B cell (primary cell): Measurements from ENCODE around the gene HBA1. TPM values are rescaled to one million over a fixed set of nuclear protein-coding genes. Genes with fewer than 3 reads are reported as not detected.
A peak's percentile ranks its signal among the peaks of the same experiment; 100 is the strongest.
"Not testable (repeated sequence)": the region's sequence is repeated elsewhere in the genome, so short reads cannot be mapped to it uniquely, and the experiment has no call there.

ENCODE experiments used
- ATAC-seq: fragments of 200-7000 bp; cut with Tn5 transposase; one replicate; pipeline ENCODE4 v1.10.0; 2021; ENCODE audit warnings: low read depth, mild to moderate bottlenecking, moderate number of reproducible peaks, moderate library complexity
- CTCF ChIA-PET: fragments of 350-600 bp; sonication (Branson Sonifier 250); formaldehyde crosslinking; loops from one replicate; lab custom pipeline; 2021; ENCODE audit warnings: antibody characterized with exemption, inconsistent platforms; lab: Charles Lee
- POLR2A ChIA-PET: fragments of 350-600 bp; sonication (Branson Sonifier 250); formaldehyde crosslinking; loops from one replicate; lab custom pipeline; 2021; ENCODE audit warnings: antibody characterized with exemption; lab: Charles Lee
- DNase-seq: peaks from one replicate; pipeline ENCODE4 v3.0.0; 2013
- H2AFZ ChIP-seq: 2 replicates; pipeline ENCODE4 v1.6.1; 2012; ENCODE audit warnings: mild to moderate bottlenecking, low read depth, low read length; ENCODE audit not compliant: insufficient read depth, poor library complexity, severe bottlenecking
- H3K27ac ChIP-seq, 2 donors: 1 replicate in 1 of 2; 2 replicates in 1 of 2; pipeline ENCODE4 v1.5.1; 2012 to 2013; ENCODE audit warnings: low read length in 2 of 2, mild to moderate bottlenecking in 2 of 2, moderate library complexity in 1 of 2
- H3K27me3 ChIP-seq, 4 experiments: fragments of 200-600 bp in 1 of 4; sonication (generic) in 1 of 4; replicated peaks in 1 of 4; 1 replicate in 2 of 4; 2 replicates in 2 of 4; pipeline versions ENCODE4 v1.6.1 to v1.7.0; 2013 to 2016; ENCODE audit warnings: low read length in 3 of 4, mild to moderate bottlenecking in 2 of 4, mixed read lengths in 1 of 4, moderate library complexity in 1 of 4; ENCODE audit not compliant: insufficient read depth in 4 of 4, control insufficient read depth in 3 of 4; ENCODE audit errors: control extremely low read depth in 1 of 4
- H3K36me3 ChIP-seq, 2 experiments: replicated peaks in 1 of 2; 1 replicate in 1 of 2; 2 replicates in 1 of 2; pipeline versions ENCODE4 v1.6.1 to v1.7.1; 2013; ENCODE audit warnings: low read length in 1 of 2; ENCODE audit not compliant: insufficient read depth in 2 of 2, control insufficient read depth in 1 of 2; ENCODE audit errors: control extremely low read depth in 1 of 2, extremely low read depth in 1 of 2
- H3K4me1 ChIP-seq, 2 donors: fragments of 200-600 bp in 1 of 2; sonication (generic) in 1 of 2; 1 replicate in 1 of 2; 2 replicates in 1 of 2; pipeline versions ENCODE4 v1.5.1 to v1.6.1; 2013 to 2017; ENCODE audit warnings: low read length in 2 of 2; ENCODE audit not compliant: control insufficient read depth in 2 of 2, insufficient read depth in 2 of 2
- H3K4me2 ChIP-seq: replicated peaks from 2 replicates; pipeline ENCODE3; 2012; ENCODE audit warnings: mild to moderate bottlenecking, low read depth, low read length; ENCODE audit not compliant: poor library complexity, severe bottlenecking
- H3K4me3 ChIP-seq, 5 experiments: fragments of 200-600 bp in 1 of 5; sonication (generic) in 1 of 5; 1 replicate in 3 of 5; 2 replicates in 2 of 5; pipeline versions ENCODE4 v1.5.1 to v1.7.0; 2011 to 2016; ENCODE audit warnings: low read length in 4 of 5, mild to moderate bottlenecking in 4 of 5, low read depth in 2 of 5, control low read depth in 1 of 5, moderate library complexity in 1 of 5; ENCODE audit not compliant: insufficient read depth in 1 of 5; ENCODE audit errors: control extremely low read depth in 1 of 5, extremely low read depth in 1 of 5
- H3K79me2 ChIP-seq: fragments of 200-600 bp; sonication (generic); one replicate; pipeline ENCODE4 v1.6.0; 2016; ENCODE audit warnings: low read length; ENCODE audit not compliant: control insufficient read depth, insufficient read depth
- H3K9ac ChIP-seq: fragments of 200-600 bp; sonication (generic); 2 replicates; pipeline ENCODE4 v1.6.1; 2017; ENCODE audit warnings: mild to moderate bottlenecking, low read length, moderate library complexity
- H3K9me3 ChIP-seq, 3 donors: one replicate each; pipeline versions ENCODE4 v1.6.1 to v1.7.1; 2013; ENCODE audit warnings: low read length in 2 of 3; ENCODE audit not compliant: control insufficient read depth in 2 of 3, insufficient read depth in 1 of 3; ENCODE audit errors: control extremely low read depth in 1 of 3
- H4K20me1 ChIP-seq: 2 replicates; pipeline ENCODE4 v1.6.0; 2012; ENCODE audit warnings: mild to moderate bottlenecking, low read length; ENCODE audit not compliant: insufficient read depth, control insufficient read depth, poor library complexity, severe bottlenecking
- H3K27ac Mint-ChIP-seq: one replicate; pipeline ENCODE4 v1.8.0; 2021; ENCODE audit warnings: mixed read lengths
- H3K27me3 Mint-ChIP-seq: one replicate; pipeline ENCODE4 v1.8.0; 2021; ENCODE audit warnings: mixed read lengths
- H3K4me1 Mint-ChIP-seq: one replicate; pipeline ENCODE4 v1.8.0; 2021; ENCODE audit warnings: mixed read lengths
- H3K4me3 Mint-ChIP-seq: one replicate; pipeline ENCODE4 v1.8.0; 2021; ENCODE audit warnings: mixed read lengths
- H3K9me3 Mint-ChIP-seq: one replicate; pipeline ENCODE4 v1.8.0; 2022; ENCODE audit warnings: mixed read lengths; ENCODE audit not compliant: insufficient read depth
- WGBS: methylation state at CpG from one replicate; pipeline ENCODE4 v1.1.5; 2013; ENCODE audit warnings: missing lambda C conversion rate; ENCODE audit not compliant: insufficient coverage; 5-methylcytosine and 5-hydroxymethylcytosine counted together
- intact Hi-C: fragments of 100-400 bp; cut with micrococcal nuclease; formaldehyde crosslinking; loops from one replicate; pipeline ENCODE4 v1.10.0; 2022
- polyA plus RNA-seq: library from polyadenylated mRNA; depleted of rRNA; stranded (reverse); fragments of >200 nt; gene quantifications from 2 replicates; pipeline ENCODE4 v1.2.3, GENCODE V29; 2012
- total RNA-seq, 2 donors: library from RNA; stranded (reverse); fragments of 120-200 nt in 1 of 2; gene quantifications; 1 replicate in 1 of 2; 2 replicates in 1 of 2; pipeline versions ENCODE4 v1.2.3 to v1.2.4, GENCODE V29; 2013 to 2022

HBA1 gene
- total and polyA plus RNA-seq, 2 donors (not counting 1 experiment from before 2014, with no cell fraction given), result 38.5 to 283 TPM

- CTCF ChIA-PET, POLR2A ChIA-PET, H3K4me2 ChIP-seq, H4K20me1 ChIP-seq, H3K4me3 ChIP-seq, H3K27ac ChIP-seq, H2AFZ ChIP-seq, H3K9ac ChIP-seq, DNase-seq, H3K36me3 ChIP-seq, intact Hi-C loops, H3K9me3 Mint-ChIP-seq, H3K27ac Mint-ChIP-seq, ATAC-seq, H3K4me3 Mint-ChIP-seq, H3K79me2 ChIP-seq: not testable (repeated sequence)
- peaks cover 44% of the 10 kb centered on the region for H3K27me3 Mint-ChIP-seq
- WGBS, result no CpG with 5 or more reads among the region's 3 CpGs
- H3K4me1 ChIP-seq, result peaks cover 18 to 23% of the 10 kb centered on the region in 2 donors
- peaks cover 0 to 49% (median 16%) of the 10 kb centered on the region in 4 experiments for H3K27me3 ChIP-seq
- peaks cover 0 to 13% (median 0%) of the 10 kb centered on the region in 3 donors for H3K9me3 ChIP-seq
- peaks cover 15% of the 10 kb centered on the region for H3K4me1 Mint-ChIP-seq
Observed at GRCh38 chr16:163696-164095, 12.8 kb upstream of the HBA1 start.

GRCh38 chr16:164134-164823, 12.2 kb upstream of the HBA1 start:
- H3K4me1 ChIP-seq, result peaks cover 18 to 23% of the 10 kb centered on the region in 2 donors
- H3K4me3 ChIP-seq, H3K36me3 ChIP-seq, H2AFZ ChIP-seq, H3K4me2 ChIP-seq, H3K9me3 Mint-ChIP-seq, H3K9ac ChIP-seq, H3K4me3 Mint-ChIP-seq, intact Hi-C loops, H3K27ac Mint-ChIP-seq, H3K79me2 ChIP-seq, DNase-seq, H3K27ac ChIP-seq, CTCF ChIA-PET, H4K20me1 ChIP-seq, POLR2A ChIA-PET: not testable (repeated sequence)
- Mint-ChIP-seq H3K27me3 (peaks cover 46% of the 10 kb centered on the region), H3K4me1 (peaks cover 15% of the 10 kb centered on the region)
- peak; percentile 29 for ATAC-seq
- WGBS, result 5% methylated on average over 4 of the region's 80 CpGs
- peaks cover 0 to 55% (median 19%) of the 10 kb centered on the region in 4 experiments for H3K27me3 ChIP-seq
- peaks cover 0 to 13% (median 0%) of the 10 kb centered on the region in 3 donors for H3K9me3 ChIP-seq
